Gastroesophageal sphincter (tissue), 3 donors: Measurements from ENCODE around the gene SMLR1.

ENCODE experiments used
- EP300 ChIP-seq: sonication (generic); formaldehyde crosslinking; IDR thresholded peaks from one replicate; pipeline ENCODE4 v1.6.1; 2017; ENCODE audit warnings: antibody characterized with exemption, mild to moderate bottlenecking
- POLR2A ChIP-seq, 2 donors: fragments of 450-650 bp; IDR thresholded peaks; one replicate each; pipeline ENCODE4 v1.6.1; 2017; ENCODE audit warnings: antibody characterized with exemption in 2 of 2, mild to moderate bottlenecking in 2 of 2, moderate library complexity in 1 of 2
- POLR2AphosphoS5 ChIP-seq: sonication (generic); formaldehyde crosslinking; IDR thresholded peaks from one replicate; pipeline ENCODE4 v1.6.1; 2017; ENCODE audit warnings: antibody characterized with exemption
- TF ChIP-seq, protein P1 (sequence below), 4 experiments: fragments of 200-600 bp in 2 of 4; fragments of 450-650 bp in 2 of 4; sonication (generic) in 1 of 4; IDR thresholded peaks; one replicate each; pipeline ENCODE4 v1.5.1; 2017 to 2019; ENCODE audit warnings: antibody characterized with exemption in 4 of 4, mild to moderate bottlenecking in 2 of 4, moderate library complexity in 2 of 4

GRCh38 chr6:130824978-130825694 lies 2.1 kb upstream of the SMLR1 start:
- TF ChIP-seq POLR2AphosphoS5: no peak
- TF ChIP-seq, protein P1, sequence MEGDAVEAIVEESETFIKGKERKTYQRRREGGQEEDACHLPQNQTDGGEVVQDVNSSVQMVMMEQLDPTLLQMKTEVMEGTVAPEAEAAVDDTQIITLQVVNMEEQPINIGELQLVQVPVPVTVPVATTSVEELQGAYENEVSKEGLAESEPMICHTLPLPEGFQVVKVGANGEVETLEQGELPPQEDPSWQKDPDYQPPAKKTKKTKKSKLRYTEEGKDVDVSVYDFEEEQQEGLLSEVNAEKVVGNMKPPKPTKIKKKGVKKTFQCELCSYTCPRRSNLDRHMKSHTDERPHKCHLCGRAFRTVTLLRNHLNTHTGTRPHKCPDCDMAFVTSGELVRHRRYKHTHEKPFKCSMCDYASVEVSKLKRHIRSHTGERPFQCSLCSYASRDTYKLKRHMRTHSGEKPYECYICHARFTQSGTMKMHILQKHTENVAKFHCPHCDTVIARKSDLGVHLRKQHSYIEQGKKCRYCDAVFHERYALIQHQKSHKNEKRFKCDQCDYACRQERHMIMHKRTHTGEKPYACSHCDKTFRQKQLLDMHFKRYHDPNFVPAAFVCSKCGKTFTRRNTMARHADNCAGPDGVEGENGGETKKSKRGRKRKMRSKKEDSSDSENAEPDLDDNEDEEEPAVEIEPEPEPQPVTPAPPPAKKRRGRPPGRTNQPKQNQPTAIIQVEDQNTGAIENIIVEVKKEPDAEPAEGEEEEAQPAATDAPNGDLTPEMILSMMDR (IDR thresholded peaks at IDR 0.05): no peak
- TF ChIP-seq EP300: no peak
- TF ChIP-seq POLR2A (IDR thresholded peaks at IDR 0.05): no peak
